Transverse colon (tissue), 4 donors: ENCODE measurements around the gene HGFAC. TPM values are rescaled to one million over a fixed set of nuclear protein-coding genes. Genes with fewer than 3 reads are reported as not detected.

Experiments
- DNase-seq: peaks from one replicate; pipeline ENCODE4 v3.0.0-alpha.2; 2019
- H3K27ac ChIP-seq, 4 donors: fragments of 200-600 bp; sonication (generic); 2 replicates each; pipeline ENCODE4 v1.5.1; 2016 to 2018; ENCODE audit warnings: inconsistent platforms in 4 of 4
- H3K27me3 ChIP-seq: fragments of 200-600 bp; sonication (generic); 2 replicates; pipeline ENCODE4 v1.5.1; 2017; ENCODE audit warnings: inconsistent platforms
- H3K36me3 ChIP-seq, 4 donors: fragments of 200-600 bp; sonication (generic); 2 replicates each; pipeline ENCODE4 v1.5.1; 2017 to 2019; ENCODE audit warnings: inconsistent platforms in 4 of 4
- H3K4me1 ChIP-seq, 4 donors: fragments of 200-600 bp; sonication (generic); 2 replicates each; pipeline ENCODE4 v1.5.1; 2017 to 2020; ENCODE audit warnings: inconsistent platforms in 4 of 4
- H3K4me3 ChIP-seq, 4 donors: fragments of 200-600 bp; sonication (generic); 1 replicate in 1 of 4; 2 replicates in 3 of 4; pipeline versions ENCODE4 v1.5.1 to v1.6.1; 2017 to 2019; ENCODE audit warnings: inconsistent platforms in 4 of 4
- H3K9me3 ChIP-seq, 2 donors: fragments of 200-600 bp; sonication (generic); 2 replicates each; pipeline ENCODE4 v1.5.1; 2017 to 2019; ENCODE audit warnings: inconsistent platforms in 2 of 2
- CTCF ChIP-seq, 5 experiments: fragments of 200-600 bp in 3 of 5; fragments of 450-650 bp in 2 of 5; sonication (generic) in 3 of 5; IDR thresholded peaks; 1 replicate in 2 of 5; 2 replicates in 3 of 5; pipeline ENCODE4 v1.5.1; 2016 to 2017; ENCODE audit warnings: antibody characterized with exemption in 5 of 5, inconsistent platforms in 3 of 5, mild to moderate bottlenecking in 2 of 5, moderate library complexity in 1 of 5
- EP300 ChIP-seq: sonication (generic); formaldehyde crosslinking; IDR thresholded peaks from one replicate; pipeline ENCODE4 v1.6.1; 2017; ENCODE audit warnings: antibody characterized with exemption, low read depth
- POLR2A ChIP-seq: fragments of 450-650 bp; IDR thresholded peaks from one replicate; pipeline ENCODE4 v1.6.1; 2016; ENCODE audit warnings: antibody characterized with exemption, mild to moderate bottlenecking, moderate library complexity
- POLR2AphosphoS5 ChIP-seq, 3 donors: sonication (generic); formaldehyde crosslinking; IDR thresholded peaks; one replicate each; pipeline ENCODE4 v1.6.1; 2016; ENCODE audit warnings: antibody characterized with exemption in 3 of 3
- WGBS, 2 donors: methylation state at CpG; one replicate each; pipeline ENCODE4 v1.1.5; 2018; ENCODE audit warnings: low coverage in 1 of 2; 5-methylcytosine and 5-hydroxymethylcytosine counted together
- in situ Hi-C, 4 donors: fragments of 200-750 bp; cut with MboI; loops; one replicate each; pipeline versions ENCODE4 v1.15.0 to v1.15.1; 2017; ENCODE audit warnings: low sequenced_read_pairs in 3 of 4, low pct_ligation_motif_present in 1 of 4, low pct_unique_long_range_greater_than_20kb in 1 of 4
- intact Hi-C: fragments of 100-400 bp; cut with DNase I; formaldehyde crosslinking; loops from one replicate; pipeline ENCODE4 v1.15.1; 2023; ENCODE audit warnings: low total_unique reads
- total RNA-seq, 4 donors: library from RNA; depleted of rRNA; stranded (reverse); fragments of >200 nt; gene quantifications; one replicate each; pipeline ENCODE4 v1.1.0, GENCODE V29; 2016

HGFAC gene
- total RNA-seq, 4 donors from 2014 or later = not detected

- in situ Hi-C loops = loop anchor here in 1 of 4 donors (10.0 to 25.0 kb wide), 2 partner anchors 91 to 224 kb away; no protein-coding TSS in a partner anchor
- Histone ChIP-seq H3K27me3 (no peaks in the 10 kb centered on the region), H3K27ac (no peak overlapping the region), H3K4me1 (peaks cover 0 to 4% (median 1%) of the 10 kb centered on the region in 4 donors), H3K9me3 (no peaks in the 10 kb centered on the region), H3K4me3 (no peak overlapping the region), H3K36me3 (no peaks in the 10 kb centered on the region)
- intact Hi-C loops = no loop called here
- no peak for DNase-seq
- WGBS, 2 donors = 82% methylated on average over 19 of the region's 22 CpGs; no CpG with 5 or more reads in 1 of the 2 donors
- no peak for TF ChIP-seq EP300
- no peak for TF ChIP-seq CTCF (IDR thresholded peaks at IDR 0.05)
- TF ChIP-seq POLR2A = no peak
- no peak for TF ChIP-seq POLR2AphosphoS5 (IDR thresholded peaks at IDR 0.05)
These were observed 5.5 kb upstream of the HGFAC start for GRCh38 chr4:3436048-3436797.

GRCh38 chr4:3436798-3437581 is 4.8 kb upstream of the HGFAC start:
- Histone ChIP-seq H3K27me3 (no peaks in the 10 kb centered on the region), H3K9me3 (no peaks in the 10 kb centered on the region), H3K4me3 (no peak overlapping the region), H3K27ac (no peak overlapping the region), H3K4me1 (peaks cover 0 to 4% (median 1%) of the 10 kb centered on the region in 4 donors), H3K36me3 (no peaks in the 10 kb centered on the region)
- in situ Hi-C loops (loop anchor here in 1 of 4 donors (10.0 to 25.0 kb wide), 2 partner anchors 92 to 225 kb away; no protein-coding TSS in a partner anchor), intact Hi-C loops (no loop called here)
- TF ChIP-seq POLR2AphosphoS5 (IDR thresholded peaks at IDR 0.05) (no peak), POLR2A (no peak)
- peak; percentile 66 for DNase-seq
- WGBS, 2 donors = 70% methylated on average over 19 of the region's 19 CpGs; no CpG with 5 or more reads in 1 of the 2 donors

DNA sequence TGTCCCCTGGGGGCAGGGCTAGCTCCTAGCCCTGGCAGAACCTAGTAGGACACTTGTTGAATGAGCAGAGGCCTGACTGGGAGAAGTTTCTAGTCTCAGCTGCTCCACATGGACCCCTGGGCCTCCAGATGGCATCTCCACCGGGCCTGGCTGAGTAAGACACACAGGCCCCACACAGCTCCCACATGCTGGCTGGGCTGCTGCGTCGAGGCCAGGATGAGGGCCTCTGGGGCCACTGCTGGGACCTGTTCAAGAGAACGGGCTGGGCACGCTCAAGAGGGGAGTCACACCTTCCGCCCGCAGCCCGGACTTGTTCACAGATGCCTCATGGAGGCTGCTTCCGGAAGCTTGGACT is 4.2 kb upstream of the HGFAC start:
- no peak for DNase-seq
- Histone ChIP-seq H3K27ac (no peak overlapping the region), H3K36me3 (no peaks in the 10 kb centered on the region), H3K4me3 (no peak overlapping the region), H3K27me3 (no peaks in the 10 kb centered on the region), H3K4me1 (peaks cover 0 to 4% (median 1%) of the 10 kb centered on the region in 4 donors), H3K9me3 (no peaks in the 10 kb centered on the region)
- in situ Hi-C loops (loop anchor here in 1 of 4 donors (10.0 to 25.0 kb wide), 2 partner anchors 93 to 225 kb away; no protein-coding TSS in a partner anchor), intact Hi-C loops (no loop called here)
- 86% methylated on average over 9 of the region's 9 CpGs; no CpG with 5 or more reads in 1 of the 2 donors for WGBS, 2 donors
- TF ChIP-seq POLR2A (no peak), EP300 (no peak), POLR2AphosphoS5 (IDR thresholded peaks at IDR 0.05) (no peak), CTCF (IDR thresholded peaks at IDR 0.05) (no peak)

DNA sequence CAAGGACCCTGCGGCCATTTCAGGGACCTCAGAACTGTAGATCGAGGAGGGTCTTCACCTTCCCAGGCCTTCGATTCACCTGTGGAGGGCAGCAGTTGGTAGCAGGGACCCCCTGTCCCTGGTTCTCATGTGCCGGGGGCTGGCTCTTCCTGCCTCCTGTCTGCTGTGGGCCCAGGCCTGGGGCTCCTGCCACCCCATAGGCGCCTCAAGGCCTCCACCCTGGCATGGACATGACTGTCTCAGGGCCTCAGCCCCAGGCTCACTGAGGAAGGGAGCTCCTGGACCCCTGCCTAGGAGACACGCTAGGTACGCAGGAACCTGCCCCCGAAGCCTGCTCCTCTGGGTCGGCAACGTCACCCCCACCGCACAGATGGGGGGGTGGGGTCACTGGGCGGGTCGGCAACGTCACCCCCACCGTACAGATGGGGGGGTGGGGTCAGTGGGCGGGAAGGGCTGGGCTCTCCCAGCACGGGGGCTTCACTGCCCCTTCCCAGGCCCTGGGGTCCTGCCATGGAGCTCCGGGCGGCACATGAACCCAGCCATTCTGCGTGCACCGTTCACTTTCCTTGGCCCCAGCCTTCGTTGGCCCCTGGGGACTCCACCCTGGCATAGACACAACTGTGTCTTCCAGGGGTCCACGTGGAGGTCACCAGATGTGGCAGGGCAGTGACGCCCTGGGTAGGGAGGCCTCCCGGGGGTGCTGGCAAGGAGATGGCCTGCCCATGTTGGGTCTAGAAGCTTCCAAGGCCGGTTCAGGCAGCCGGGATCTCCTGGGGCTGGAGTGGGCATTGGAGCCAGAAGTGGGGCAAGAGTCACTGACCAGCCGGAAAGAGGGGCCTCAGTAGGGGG is 3.5 kb upstream of the HGFAC start:
- in situ Hi-C loops = loop anchor here in 1 of 4 donors (10.0 to 25.0 kb wide), 2 partner anchors 93 to 226 kb away; no protein-coding TSS in a partner anchor

More for the DNA sequence above, 3.5 kb upstream of the HGFAC start:
- no peak for DNase-seq
- Histone ChIP-seq H3K9me3 (no peaks in the 10 kb centered on the region), H3K36me3 (no peaks in the 10 kb centered on the region), H3K27ac (no peak overlapping the region), H3K4me3 (no peak overlapping the region), H3K27me3 (no peaks in the 10 kb centered on the region), H3K4me1 (peaks cover 0 to 4% (median 1%) of the 10 kb centered on the region in 4 donors)
- 40 to 70% methylated on average over 1 to 28 of the region's 28 CpGs for WGBS, 2 donors
- no peak for TF ChIP-seq CTCF (IDR thresholded peaks at IDR 0.05)
- TF ChIP-seq EP300 = no peak
- no peak for TF ChIP-seq POLR2A
- TF ChIP-seq POLR2AphosphoS5 (IDR thresholded peaks at IDR 0.05) = no peak
- intact Hi-C loops = no loop called here
